GM12878 (cell line): ENCODE measurements around the gene ADAMTSL4. TPM values are rescaled to one million over a fixed set of nuclear protein-coding genes. Genes with fewer than 3 reads are reported as not detected.

ENCODE experiments used
- ATAC-seq: fragments of 200-7000 bp; cut with Tn5 transposase; 3 replicates; pipeline ENCODE4 v1.9.1; 2020; ENCODE audit warnings: mild to moderate bottlenecking, moderate library complexity
- BruUV-seq: library from RNA; stranded (reverse); fragments of 400-500 nt; replicated peaks from 2 replicates; lab custom pipeline; 2021; lab: Mats Ljungman, UMichigan
- CTCF ChIA-PET: fragments of 300-600 bp; sonication (Branson Sonifier 250); formaldehyde crosslinking; extraction: SDS; loops from one replicate; lab custom pipeline; 2021; ENCODE audit warnings: inconsistent platforms; lab: Yijun Ruan, JAX
- POLR2A ChIA-PET: fragments of 350-600 bp; formaldehyde crosslinking; extraction: SDS; loops from one replicate; lab custom pipeline; 2021; ENCODE audit warnings: inconsistent platforms; lab: Charles Lee
- RAD21 ChIA-PET: fragments of 300-600 bp; sonication (Branson Sonifier 250); formaldehyde crosslinking; loops from one replicate; lab custom pipeline; 2023; ENCODE audit warnings: antibody characterized with exemption; ENCODE audit not compliant: unreplicated experiment; lab: Charles Lee
- SMC1A ChIA-PET: fragments of 300-600 bp; sonication (Branson Sonifier 250); formaldehyde crosslinking; loops from one replicate; lab custom pipeline; 2023; ENCODE audit not compliant: unreplicated experiment, uncharacterized antibody; lab: Charles Lee
- DNase-seq: peaks from one replicate; pipeline ENCODE4 v3.0.0-alpha.2; 2011; ENCODE audit warnings: low read depth, low spot score
- FAIRE-seq: peaks from 3 replicates; lab custom pipeline; 2011; peaks lifted over from hg19 to GRCh38; lab: Jason Lieb, UNC
- H2AFZ ChIP-seq: 2 replicates; pipeline ENCODE4 v1.6.0; 2011; ENCODE audit warnings: low read depth, low read length, control low read depth; ENCODE audit not compliant: control insufficient read depth
- H3K27ac ChIP-seq: 2 replicates; pipeline ENCODE4 v1.5.1; 2011; ENCODE audit warnings: control low read depth; ENCODE audit not compliant: control insufficient read depth, insufficient read depth
- H3K27me3 ChIP-seq, 2 experiments: replicated peaks in 1 of 2; 2 replicates each; pipeline versions ENCODE4 v1.6.0 to v1.6.1; 2011; ENCODE audit warnings: low read length in 1 of 2; ENCODE audit not compliant: control insufficient read depth in 2 of 2, insufficient read depth in 2 of 2
- H3K36me3 ChIP-seq, 2 experiments: 2 replicates each; pipeline ENCODE4 v1.5.1; 2011; ENCODE audit warnings: low read length in 1 of 2; ENCODE audit not compliant: control insufficient read depth in 2 of 2, insufficient read depth in 2 of 2
- H3K4me1 ChIP-seq: 2 replicates; pipeline ENCODE4 v1.6.1; 2011; ENCODE audit warnings: mild to moderate bottlenecking, low read length, moderate library complexity, mixed read lengths; ENCODE audit not compliant: control insufficient read depth, insufficient read depth
- H3K4me2 ChIP-seq: 2 replicates; pipeline ENCODE4 v1.6.0; 2011; ENCODE audit warnings: control low read depth; ENCODE audit not compliant: control insufficient read depth, insufficient read depth
- H3K4me3 ChIP-seq: fragments of 200-600 bp; sonication (generic); 2 replicates; pipeline ENCODE4 v1.5.1; 2016
- H3K79me2 ChIP-seq: 2 replicates; pipeline ENCODE4 v1.6.0; 2011; ENCODE audit warnings: low read length; ENCODE audit not compliant: control insufficient read depth, insufficient read depth
- H3K9ac ChIP-seq: 2 replicates; pipeline ENCODE4 v1.8.0; 2011; ENCODE audit warnings: low read length, control low read depth, mixed read lengths; ENCODE audit not compliant: control insufficient read depth, insufficient read depth
- H3K9me3 ChIP-seq: replicated peaks from 3 replicates; pipeline ENCODE4 v1.5.1; 2011; ENCODE audit warnings: mild to moderate bottlenecking, low read length; ENCODE audit not compliant: control insufficient read depth, insufficient read depth
- H4K20me1 ChIP-seq: 2 replicates; pipeline ENCODE4 v1.6.0; 2011; ENCODE audit not compliant: control insufficient read depth, insufficient read depth
- ATF2 ChIP-seq: IDR thresholded peaks from 2 replicates; pipeline ENCODE4 v1.6.1; 2012; ENCODE audit warnings: low read length, inconsistent platforms
- JUNB ChIP-seq: IDR thresholded peaks from 2 replicates; pipeline ENCODE4 v1.6.1; 2016; ENCODE audit warnings: antibody characterized with exemption, mild to moderate bottlenecking
- KAT2A ChIP-seq: conservative IDR thresholded peaks from 2 replicates; pipeline ENCODE4 v1.6.1; 2011; ENCODE audit warnings: low read depth, low read length; ENCODE audit not compliant: control insufficient read depth
- MYC ChIP-seq: IDR thresholded peaks from 2 replicates; pipeline ENCODE4 v1.6.1; 2011; ENCODE audit warnings: mild to moderate bottlenecking, low read length, moderate library complexity, inconsistent platforms; ENCODE audit not compliant: insufficient read depth, insufficient replicate concordance, insufficient read length, severe bottlenecking
- RAD21 ChIP-seq: IDR thresholded peaks from 2 replicates; pipeline ENCODE4 v1.6.1; 2011; ENCODE audit warnings: mild to moderate bottlenecking, low read depth, low read length, moderate library complexity; ENCODE audit not compliant: insufficient read depth
- RELB ChIP-seq: fragments of 450-650 bp; IDR thresholded peaks from 2 replicates; pipeline ENCODE4 v1.6.1; 2017; ENCODE audit warnings: low read depth, mild to moderate bottlenecking, moderate library complexity
- WGBS: methylation state at CpG from one replicate; pipeline ENCODE4 v1.1.6; 2016; ENCODE audit warnings: low lambda C conversion rate; ENCODE audit not compliant: insufficient replicate concordance, insufficient coverage; ENCODE audit errors: missing lambda C conversion rate; 5-methylcytosine and 5-hydroxymethylcytosine counted together
- in situ Hi-C: fragments of 300-500 bp; cut with MboI; formaldehyde crosslinking; loops from 9 replicates; pipeline ENCODE4 v1.14.3; 2018; ENCODE audit warnings: mixed read lengths
- intact Hi-C: fragments of 100-400 bp; cut with micrococcal nuclease; formaldehyde crosslinking; loops from one replicate; pipeline ENCODE4 v1.14.2; 2022; ENCODE audit not compliant: unreplicated experiment
- polyA plus RNA-seq, 11 experiments: library from polyadenylated mRNA; depleted of rRNA in 4 of 11; unstranded in 6 of 11; stranded (reverse) in 5 of 11; fragments of >200 nt; fragmentation: Nextera tagmentation in 4 of 11; fragmentation: Illumina TruSeq in 1 of 11; extraction: Ambion mirVana in 4 of 11; extraction: Trizol in 1 of 11; gene quantifications; 1 replicate in 1 of 11; 2 replicates in 10 of 11; pipeline versions ENCODE4 v1.2.1 to v1.2.3, GENCODE V29; 2011 to 2016; ENCODE audit warnings: inconsistent platforms in 2 of 11, missing spikeins in 2 of 11, low read depth in 1 of 11
- total RNA-seq, 4 experiments: library from RNA; depleted of rRNA in 3 of 4; stranded (reverse); fragments of >200 nt in 3 of 4; fragmentation: Illumina TruSeq in 1 of 4; extraction: Trizol in 1 of 4; gene quantifications; 2 replicates each; pipeline versions ENCODE4 v1.2.1 to v1.2.3, GENCODE V29; 2013 to 2021
- TF ChIP-seq, protein P1 (sequence below): fragments of 450-650 bp; formaldehyde crosslinking; IDR thresholded peaks from 2 replicates; pipeline ENCODE4 v1.5.0; 2022; ENCODE audit warnings: mild to moderate bottlenecking, missing genetic modification characterization

ADAMTSL4 gene
- total and polyA plus RNA-seq, 10 of the 15 experiments (the other 5 are each of a cell fraction or from before 2014, with no cell fraction given), result 0.04 to 0.15 (median 0.05) TPM; not detected in 5

- Histone ChIP-seq H3K27ac (peak overlapping the region; percentile 50; the same call in 1 of the 2 replicates), H4K20me1 (no peaks in the 10 kb centered on the region), H3K4me1 (peaks cover 19% of the 10 kb centered on the region), H3K4me3 (peak overlapping the region; percentile 74; the same call in 1 of the 2 replicates), H2AFZ (peak overlapping the region; percentile 95), H3K79me2 (no peaks in the 10 kb centered on the region), H3K9ac (peak overlapping the region; percentile 67), H3K4me2 (peak overlapping the region; percentile 98), H3K36me3 (no peaks in the 10 kb centered on the region; a peak in 1 of 4 replicates), H3K27me3 (no peaks in the 10 kb centered on the region), H3K9me3 (no peaks in the 10 kb centered on the region)
- TF ChIP-seq KAT2A, result no peak
- TF ChIP-seq RELB, result no peak
- no peak for TF ChIP-seq MYC
- no peak for TF ChIP-seq JUNB
- TF ChIP-seq ATF2, result no peak
- TF ChIP-seq RAD21, result no peak
- TF ChIP-seq, protein P1, sequence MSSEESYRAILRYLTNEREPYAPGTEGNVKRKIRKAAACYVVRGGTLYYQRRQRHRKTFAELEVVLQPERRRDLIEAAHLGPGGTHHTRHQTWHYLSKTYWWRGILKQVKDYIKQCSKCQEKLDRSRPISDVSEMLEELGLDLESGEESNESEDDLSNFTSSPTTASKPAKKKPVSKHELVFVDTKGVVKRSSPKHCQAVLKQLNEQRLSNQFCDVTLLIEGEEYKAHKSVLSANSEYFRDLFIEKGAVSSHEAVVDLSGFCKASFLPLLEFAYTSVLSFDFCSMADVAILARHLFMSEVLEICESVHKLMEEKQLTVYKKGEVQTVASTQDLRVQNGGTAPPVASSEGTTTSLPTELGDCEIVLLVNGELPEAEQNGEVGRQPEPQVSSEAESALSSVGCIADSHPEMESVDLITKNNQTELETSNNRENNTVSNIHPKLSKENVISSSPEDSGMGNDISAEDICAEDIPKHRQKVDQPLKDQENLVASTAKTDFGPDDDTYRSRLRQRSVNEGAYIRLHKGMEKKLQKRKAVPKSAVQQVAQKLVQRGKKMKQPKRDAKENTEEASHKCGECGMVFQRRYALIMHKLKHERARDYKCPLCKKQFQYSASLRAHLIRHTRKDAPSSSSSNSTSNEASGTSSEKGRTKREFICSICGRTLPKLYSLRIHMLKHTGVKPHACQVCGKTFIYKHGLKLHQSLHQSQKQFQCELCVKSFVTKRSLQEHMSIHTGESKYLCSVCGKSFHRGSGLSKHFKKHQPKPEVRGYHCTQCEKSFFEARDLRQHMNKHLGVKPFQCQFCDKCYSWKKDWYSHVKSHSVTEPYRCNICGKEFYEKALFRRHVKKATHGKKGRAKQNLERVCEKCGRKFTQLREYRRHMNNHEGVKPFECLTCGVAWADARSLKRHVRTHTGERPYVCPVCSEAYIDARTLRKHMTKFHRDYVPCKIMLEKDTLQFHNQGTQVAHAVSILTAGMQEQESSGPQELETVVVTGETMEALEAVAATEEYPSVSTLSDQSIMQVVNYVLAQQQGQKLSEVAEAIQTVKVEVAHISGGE, result no peak
- no peak for DNase-seq
- no peak for ATAC-seq
- no TSS peak for BruUV-seq
- FAIRE-seq, result no peak
- RAD21 ChIA-PET, result interaction anchor here (1.0 to 1.8 kb wide), 6 partner anchors 15 to 64 kb away, joined by 3 to 8 read pairs (median 4); partner anchors contain the start of genes MCL1 and TARS2
- POLR2A ChIA-PET, result interaction anchor here (1.3 to 1.6 kb wide), 4 partner anchors 23 to 183 kb away, joined by 3 to 4 read pairs (median 3); partner anchors contain the start of gene GOLPH3L
- in situ Hi-C loops (no loop called here), intact Hi-C loops (loop anchor here (5.0 kb wide), 2 partner anchors 53 to 258 kb away; partner anchors contain the start of gene CA14)
- SMC1A ChIA-PET, result interaction anchor here (1.0 to 4.1 kb wide), 5 partner anchors 11 to 115 kb away, joined by 3 to 26 read pairs (median 3); partner anchors contain the start of genes ENSA and TARS2
- WGBS, result 29% methylated on average over 17 of the region's 21 CpGs
- CTCF ChIA-PET, result interaction anchor here (1.5 to 2.6 kb wide), 6 partner anchors 9 to 52 kb away, joined by 4 to 11 read pairs (median 8); no protein-coding TSS in a partner anchor
Observed at GRCh38 chr1:150514913-150515327, 34.3 kb upstream of the ADAMTSL4 start.
